NT2/D1 (cell line): ENCODE results near the gene SYP.

Experiments
- SUZ12 ChIP-seq: IDR thresholded peaks from 2 replicates; pipeline ENCODE4 v1.6.1; 2011; ENCODE audit not compliant: insufficient read length, insufficient read depth; ENCODE audit errors: extremely low read depth
- YY1 ChIP-seq: IDR thresholded peaks from 2 replicates; pipeline ENCODE4 v1.6.1; 2011; ENCODE audit not compliant: insufficient read length, insufficient read depth

DNA sequence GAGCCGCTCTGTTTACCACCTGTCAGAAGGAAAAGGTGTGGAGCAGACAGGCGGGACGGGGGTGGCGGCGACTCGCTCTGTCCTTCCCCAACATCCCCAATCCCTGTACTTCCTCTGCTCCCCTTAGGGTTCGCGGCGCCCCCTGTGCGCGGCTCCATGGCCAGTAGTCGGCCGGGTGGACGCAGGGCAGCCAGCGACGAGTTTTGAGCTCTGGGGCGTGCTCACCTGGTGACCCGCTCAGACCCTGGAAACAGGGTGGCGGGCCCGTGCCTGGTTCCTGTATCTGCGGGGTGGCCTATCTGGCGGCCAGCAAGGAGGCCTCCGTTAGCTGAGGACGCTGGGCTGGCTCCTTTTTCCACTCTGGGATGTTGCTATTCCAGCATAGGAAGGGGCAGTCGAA lies 42.8 kb downstream of the SYP start:
- no peak for TF ChIP-seq YY1
- TF ChIP-seq SUZ12: no peak
